GM19452 (cell line): Measurements from ENCODE around the gene TXNDC11.

Experiments used
- ATAC-seq: cut with Tn5 transposase; IDR thresholded peaks from one replicate; pipeline ENCODE4 v1.9.1; 2021; ENCODE audit not compliant: unreplicated experiment

The TXNDC11 gene

GRCh38 chr16:11662582-11662981 lies 80.1 kb downstream of the TXNDC11 start:
- no peak for ATAC-seq

- no peak for ATAC-seq
Observed at GRCh38 chr16:11660565-11660964, 82.1 kb downstream of the TXNDC11 start.

- ATAC-seq = no peak
Observed at GRCh38 chr16:11658896-11659708, 83.6 kb downstream of the TXNDC11 start.

DNA sequence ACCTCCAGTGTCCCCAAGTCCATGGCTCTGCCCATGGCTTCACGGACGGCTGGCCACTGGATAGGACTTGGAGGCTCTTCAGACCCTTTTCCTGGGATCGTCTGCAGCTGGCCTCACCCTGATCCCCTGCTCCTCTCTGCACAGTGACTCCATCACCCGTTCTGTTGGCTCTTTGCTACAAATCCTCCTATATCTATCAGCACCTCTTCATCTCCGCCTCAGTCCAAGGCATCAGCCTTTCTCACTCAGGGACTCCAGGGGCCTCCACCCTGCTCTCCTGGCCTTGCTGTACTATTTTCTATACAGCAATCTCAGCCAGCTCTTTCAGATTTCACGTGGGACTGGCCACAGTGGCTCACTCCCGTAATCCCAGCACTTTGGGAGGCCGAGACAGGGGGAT lies 85.1 kb downstream of the TXNDC11 start:
- no peak for ATAC-seq

DNA sequence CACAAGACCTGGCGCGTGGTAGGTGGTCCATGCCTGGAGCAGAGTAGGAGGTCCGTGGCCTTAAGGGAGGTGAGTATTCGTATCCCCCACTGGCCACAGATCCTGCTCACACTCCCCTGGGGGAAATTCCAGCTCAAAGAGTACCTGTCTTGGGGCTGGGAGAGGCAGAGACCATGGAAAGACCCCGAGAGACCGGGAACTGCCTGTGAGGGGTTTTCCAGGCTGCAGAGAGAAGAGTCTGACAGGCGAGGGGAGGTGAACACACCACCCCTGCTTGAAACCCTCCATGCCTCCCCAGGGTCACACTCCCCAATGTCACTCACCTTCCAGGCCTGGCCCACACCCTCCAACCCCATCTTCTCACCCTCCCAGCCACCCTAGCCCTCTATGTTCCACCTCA lies 87.0 kb downstream of the TXNDC11 start:
- no peak for ATAC-seq

DNA sequence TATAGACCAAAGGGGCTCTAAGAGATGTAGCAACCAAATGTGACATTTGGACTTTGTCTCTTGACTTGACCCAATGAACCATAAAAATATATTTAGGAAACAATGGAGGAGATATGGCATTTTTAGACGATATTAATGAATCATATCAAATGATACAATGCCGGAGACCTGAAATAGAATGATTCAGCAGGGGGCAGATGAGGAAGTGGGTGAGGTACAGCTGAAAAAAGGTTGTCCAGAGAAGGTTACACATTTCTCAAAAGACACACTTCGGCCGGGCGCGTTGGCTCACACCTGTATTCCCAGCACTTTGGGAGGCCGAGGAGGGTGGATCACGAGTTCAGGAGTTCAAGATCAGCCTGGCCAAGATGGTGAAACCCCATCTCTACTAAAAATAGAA lies 90.9 kb downstream of the TXNDC11 start:
- no peak for ATAC-seq

- no peak for ATAC-seq
Observed at GRCh38 chr16:11650641-11651591, 91.7 kb downstream of the TXNDC11 start.

DNA sequence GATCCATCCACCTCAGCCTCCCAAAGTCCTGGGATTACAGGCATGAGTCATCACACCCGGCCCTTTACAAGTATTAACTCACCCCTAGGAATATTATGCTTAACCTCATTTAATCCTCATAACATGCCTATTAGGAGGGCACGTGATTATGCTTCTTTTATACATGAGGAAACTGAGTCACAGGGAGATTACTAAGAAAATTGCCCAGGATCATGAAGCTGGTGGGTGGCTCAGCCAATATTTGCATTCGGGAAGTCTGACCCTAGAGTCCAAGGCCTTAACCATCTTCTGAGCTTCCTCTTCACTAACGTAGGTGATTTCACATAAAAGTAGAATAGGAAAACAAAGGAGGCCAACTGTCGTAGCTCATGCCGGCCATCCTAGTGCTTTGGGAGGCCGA lies 93.4 kb downstream of the TXNDC11 start:
- ATAC-seq = no peak

DNA sequence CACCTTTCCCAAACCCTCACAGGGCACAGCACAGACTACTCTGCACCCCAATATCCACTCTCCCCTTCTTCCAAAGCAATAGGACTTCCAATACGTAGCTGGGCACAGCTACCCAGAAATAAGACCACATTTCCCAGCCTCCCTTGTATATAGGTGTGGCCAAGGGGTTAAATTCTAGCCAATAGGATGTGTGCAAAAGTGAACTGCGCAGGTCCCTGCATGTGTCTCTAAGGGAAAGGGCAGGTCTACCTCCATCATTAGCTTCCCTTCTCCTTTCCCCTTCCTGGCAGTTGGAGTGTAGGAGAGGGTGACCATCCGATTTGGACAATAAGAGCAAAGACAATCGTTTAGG lies 99.9 kb downstream of the TXNDC11 start:
- ATAC-seq = no peak

GRCh38 chr16:11640987-11641817 lies 101.5 kb downstream of the TXNDC11 start:
- no peak for ATAC-seq

GRCh38 chr16:11639925-11640899 lies 102.4 kb downstream of the TXNDC11 start:
- ATAC-seq = no peak

GRCh38 chr16:11639008-11639562 lies 103.6 kb downstream of the TXNDC11 start:
- no peak for ATAC-seq

- no peak for ATAC-seq
Observed at GRCh38 chr16:11638140-11638539, 104.5 kb downstream of the TXNDC11 start.

GRCh38 chr16:11637320-11637719 lies 105.3 kb downstream of the TXNDC11 start:
- no peak for ATAC-seq

DNA sequence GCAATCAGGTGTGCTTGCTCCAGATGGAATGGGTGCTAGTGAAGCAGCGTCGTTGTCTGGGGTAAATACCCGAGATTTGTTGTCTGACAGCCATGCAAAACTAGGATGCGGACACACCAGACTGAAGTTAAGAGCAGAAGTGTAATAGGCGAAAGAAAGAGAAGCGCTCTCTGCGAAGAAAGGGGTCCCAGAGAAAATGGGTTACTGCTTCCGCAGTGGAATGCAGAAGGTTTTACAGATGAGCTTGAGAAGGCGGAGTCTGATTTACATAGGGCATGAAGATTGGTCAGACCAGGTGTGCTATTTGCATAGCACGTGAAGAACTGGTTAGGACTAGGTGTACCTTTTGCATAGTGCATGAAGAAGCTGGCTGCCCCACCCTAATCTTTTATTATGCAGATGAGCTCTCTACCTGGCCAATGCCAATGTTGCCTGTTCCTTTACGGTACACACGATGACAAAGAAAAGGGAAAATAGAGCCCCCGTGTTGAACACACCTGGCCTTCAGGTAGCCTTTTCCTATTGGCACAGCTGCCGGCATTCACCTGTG lies 106.4 kb downstream of the TXNDC11 start:
- ATAC-seq = no peak

- ATAC-seq = no peak
Observed at GRCh38 chr16:11635679-11636171, 106.9 kb downstream of the TXNDC11 start.

DNA sequence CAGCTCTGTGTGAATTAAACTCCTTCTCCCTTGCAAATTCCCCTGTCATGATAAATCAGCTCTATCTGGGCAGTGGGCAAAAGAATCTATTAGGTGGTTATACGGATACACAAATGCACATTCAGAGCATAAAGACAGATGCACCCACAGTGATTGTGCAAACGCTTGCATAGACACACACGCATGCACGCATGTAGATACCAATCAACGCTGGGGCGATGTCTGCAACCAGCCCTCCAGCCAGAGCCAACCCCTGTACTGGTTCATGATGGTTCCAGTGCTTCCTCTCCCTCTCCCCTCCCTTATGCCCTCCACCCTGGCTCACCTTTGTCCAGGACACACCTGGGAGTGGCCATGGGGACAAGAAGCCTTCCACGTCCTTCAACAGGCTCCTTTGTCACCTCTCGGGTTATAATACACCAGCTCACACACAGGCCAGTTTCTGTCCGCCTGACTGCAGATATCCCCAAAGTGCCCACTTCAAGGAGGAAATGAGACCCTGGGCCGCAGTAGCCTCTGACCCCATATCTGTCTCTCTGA lies 107.5 kb downstream of the TXNDC11 start:
- no peak for ATAC-seq

- no peak for ATAC-seq
Observed at GRCh38 chr16:11634312-11634711, 108.3 kb downstream of the TXNDC11 start.

GRCh38 chr16:11633113-11633512 lies 109.5 kb downstream of the TXNDC11 start:
- ATAC-seq = no peak
